Measurements from ENCODE around the gene XXYLT1. TPM values are rescaled to one million over a fixed set of nuclear protein-coding genes. Genes with fewer than 3 reads are reported as not detected.
A peak's percentile ranks its signal among the peaks of the same experiment; 100 is the strongest.
"Not testable (repeated sequence)": the region's sequence is repeated elsewhere in the genome, so short reads cannot be mapped to it uniquely, and the experiment has no call there.

XXYLT1 gene
- total RNA-seq, 1 experiment from 2014 or later: 35.7 TPM

GRCh38 chr3:195208183-195208582 is 62.8 kb downstream of the XXYLT1 start:
- DNase-seq (ENCODE audit: low spot score): no peak

- DNase-seq (ENCODE audit: low spot score): no peak
Observed at GRCh38 chr3:195207731-195208130, 63.2 kb downstream of the XXYLT1 start.

- no peak for DNase-seq (ENCODE audit: low spot score)
Observed at GRCh38 chr3:195207056-195207455, 63.9 kb downstream of the XXYLT1 start.

- DNase-seq (ENCODE audit: low spot score): peak; percentile 62
Observed at GRCh38 chr3:195204360-195205163, 66.4 kb downstream of the XXYLT1 start.

- DNase-seq (ENCODE audit: low spot score): no peak
Observed at GRCh38 chr3:195203606-195204005, 67.4 kb downstream of the XXYLT1 start.

GRCh38 chr3:195201295-195201694 is 69.7 kb downstream of the XXYLT1 start:
- no peak for DNase-seq (ENCODE audit: low spot score)

- no peak for DNase-seq (ENCODE audit: low spot score)
Observed at GRCh38 chr3:195200010-195200822, 70.7 kb downstream of the XXYLT1 start.

- no peak for DNase-seq (ENCODE audit: low spot score)
Observed at GRCh38 chr3:195198426-195199346, 72.3 kb downstream of the XXYLT1 start.

- DNase-seq (ENCODE audit: low spot score): no peak
Observed at GRCh38 chr3:195197765-195198425, 73.1 kb downstream of the XXYLT1 start.

- no peak for DNase-seq (ENCODE audit: low spot score)
Observed at GRCh38 chr3:195196266-195196665, 74.7 kb downstream of the XXYLT1 start.

GRCh38 chr3:195195321-195196209 is 75.4 kb downstream of the XXYLT1 start:
- no peak for DNase-seq (ENCODE audit: low spot score)

- DNase-seq (ENCODE audit: low spot score): peak; percentile 40
Observed at GRCh38 chr3:195194559-195195206, 76.3 kb downstream of the XXYLT1 start.

- no peak for DNase-seq (ENCODE audit: low spot score)
Observed at GRCh38 chr3:195191580-195191979, 79.4 kb downstream of the XXYLT1 start.

- no peak for DNase-seq (ENCODE audit: low spot score)
Observed at GRCh38 chr3:195189821-195190220, 81.1 kb downstream of the XXYLT1 start.

- no peak for DNase-seq (ENCODE audit: low spot score)
Observed at GRCh38 chr3:195188426-195188927, 82.5 kb downstream of the XXYLT1 start.

GRCh38 chr3:195187609-195188425 is 83.1 kb downstream of the XXYLT1 start:
- no peak for DNase-seq (ENCODE audit: low spot score)

- not testable (repeated sequence) for DNase-seq (ENCODE audit: low spot score)
Observed at GRCh38 chr3:195186710-195187047, 84.3 kb downstream of the XXYLT1 start.

- no peak for DNase-seq (ENCODE audit: low spot score)
Observed at GRCh38 chr3:195186041-195186709, 84.8 kb downstream of the XXYLT1 start.

Measured in H4 (cell line).